Measurements from ENCODE around the gene SDCBP2. TPM values are rescaled to one million over a fixed set of nuclear protein-coding genes. Genes with fewer than 3 reads are reported as not detected.

SDCBP2 gene
- total RNA-seq, 1 donor from 2014 or later: 4.6 TPM

DNA sequence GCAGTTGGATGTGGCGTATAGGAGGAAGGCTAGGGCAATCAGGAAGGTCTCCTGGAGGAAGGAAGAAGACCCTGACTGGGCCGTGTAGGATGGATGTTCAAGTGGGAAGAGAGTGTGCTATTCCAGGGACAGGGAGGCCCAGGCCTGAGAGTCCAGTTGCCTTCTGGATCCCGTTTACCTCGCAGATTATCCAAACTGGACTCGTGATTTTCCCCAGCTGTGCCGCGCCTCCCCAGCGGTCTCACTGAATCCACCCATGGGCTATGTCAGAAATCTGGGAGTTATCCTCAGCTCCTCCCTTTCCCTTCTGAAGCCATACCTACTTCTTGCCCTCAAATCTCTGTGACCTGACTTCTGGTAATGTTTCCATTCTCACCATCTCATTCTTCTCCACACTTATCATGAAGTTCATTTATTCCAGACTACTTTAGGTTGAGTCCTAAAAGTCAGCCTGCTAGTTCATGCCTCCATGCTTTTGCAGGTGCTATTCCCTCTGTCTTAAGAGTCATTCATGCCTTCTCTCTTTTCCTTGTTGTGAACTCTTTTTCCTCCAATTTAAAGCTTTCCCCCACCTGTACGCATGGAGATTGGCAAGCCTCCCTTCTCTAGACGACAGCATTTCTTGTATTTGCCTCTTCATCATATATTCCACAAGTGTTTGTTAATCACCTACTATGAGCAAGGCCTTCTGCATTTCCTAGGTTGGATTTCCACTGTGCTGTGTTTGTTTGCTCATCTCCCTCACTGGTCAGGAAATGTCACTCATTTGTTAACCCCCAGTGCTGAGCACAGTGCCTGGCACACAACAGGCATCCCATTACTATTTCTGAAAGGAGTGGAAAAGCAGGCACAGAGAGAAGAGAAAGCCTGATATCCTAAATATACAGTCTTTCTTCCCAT lies 2.7 kb downstream of the SDCBP2 start:
- H3K27ac ChIP-seq (ENCODE audit: low read depth, low read length): peak overlapping the region; percentile 99
- H3K4me1 ChIP-seq (ENCODE audit: insufficient read depth, low read length): peaks cover 48% of the 10 kb centered on the region
- no peak for FAIRE-seq
- H3K27me3 ChIP-seq (ENCODE audit: insufficient read depth, low read length): no peaks in the 10 kb centered on the region
- DNase-seq (ENCODE audit: low read depth): no peak
- H3K36me3 ChIP-seq (ENCODE audit: insufficient read depth, low read length): no peaks in the 10 kb centered on the region
- H3K9me3 Mint-ChIP-seq (ENCODE audit: unreplicated experiment): no peaks in the 10 kb centered on the region
- no peak overlapping the region for H3K4me3 Mint-ChIP-seq (ENCODE audit: unreplicated experiment)
- H3K4me1 Mint-ChIP-seq (ENCODE audit: low read depth, unreplicated experiment): peaks cover 14% of the 10 kb centered on the region
- peaks cover 48% of the 10 kb centered on the region for H4K20me1 ChIP-seq (ENCODE audit: insufficient read depth, low read length)
- H3K27me3 Mint-ChIP-seq (ENCODE audit: low read depth, unreplicated experiment): no peaks in the 10 kb centered on the region
- H3K36me3 Mint-ChIP-seq (ENCODE audit: low read depth, unreplicated experiment): peaks cover 5% of the 10 kb centered on the region
- H2AFZ ChIP-seq (ENCODE audit: low read depth, low read length): no peak overlapping the region
- peak overlapping the region; percentile 95 for H3K4me2 ChIP-seq (ENCODE audit: low read length)
- H3K27ac Mint-ChIP-seq (ENCODE audit: unreplicated experiment): no peak overlapping the region
- TF ChIP-seq, protein P1, sequence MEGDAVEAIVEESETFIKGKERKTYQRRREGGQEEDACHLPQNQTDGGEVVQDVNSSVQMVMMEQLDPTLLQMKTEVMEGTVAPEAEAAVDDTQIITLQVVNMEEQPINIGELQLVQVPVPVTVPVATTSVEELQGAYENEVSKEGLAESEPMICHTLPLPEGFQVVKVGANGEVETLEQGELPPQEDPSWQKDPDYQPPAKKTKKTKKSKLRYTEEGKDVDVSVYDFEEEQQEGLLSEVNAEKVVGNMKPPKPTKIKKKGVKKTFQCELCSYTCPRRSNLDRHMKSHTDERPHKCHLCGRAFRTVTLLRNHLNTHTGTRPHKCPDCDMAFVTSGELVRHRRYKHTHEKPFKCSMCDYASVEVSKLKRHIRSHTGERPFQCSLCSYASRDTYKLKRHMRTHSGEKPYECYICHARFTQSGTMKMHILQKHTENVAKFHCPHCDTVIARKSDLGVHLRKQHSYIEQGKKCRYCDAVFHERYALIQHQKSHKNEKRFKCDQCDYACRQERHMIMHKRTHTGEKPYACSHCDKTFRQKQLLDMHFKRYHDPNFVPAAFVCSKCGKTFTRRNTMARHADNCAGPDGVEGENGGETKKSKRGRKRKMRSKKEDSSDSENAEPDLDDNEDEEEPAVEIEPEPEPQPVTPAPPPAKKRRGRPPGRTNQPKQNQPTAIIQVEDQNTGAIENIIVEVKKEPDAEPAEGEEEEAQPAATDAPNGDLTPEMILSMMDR (IDR thresholded peaks at IDR 0.05; ENCODE audit: insufficient read depth, low read depth, low read length): no peak
- TF ChIP-seq EZH2 (IDR thresholded peaks at IDR 0.05; ENCODE audit: insufficient read depth, low read length): no peak
- H3K4me3 ChIP-seq (ENCODE audit: insufficient read depth, low read depth, low read length): peak overlapping the region; percentile 86
- peaks cover 60% of the 10 kb centered on the region for H3K79me2 ChIP-seq (ENCODE audit: insufficient read depth, low read length)
- H3K9ac ChIP-seq (ENCODE audit: low read length): peak overlapping the region; percentile 99
- H3K9me3 ChIP-seq (ENCODE audit: insufficient read depth, low read depth, low read length): no peaks in the 10 kb centered on the region

DNA sequence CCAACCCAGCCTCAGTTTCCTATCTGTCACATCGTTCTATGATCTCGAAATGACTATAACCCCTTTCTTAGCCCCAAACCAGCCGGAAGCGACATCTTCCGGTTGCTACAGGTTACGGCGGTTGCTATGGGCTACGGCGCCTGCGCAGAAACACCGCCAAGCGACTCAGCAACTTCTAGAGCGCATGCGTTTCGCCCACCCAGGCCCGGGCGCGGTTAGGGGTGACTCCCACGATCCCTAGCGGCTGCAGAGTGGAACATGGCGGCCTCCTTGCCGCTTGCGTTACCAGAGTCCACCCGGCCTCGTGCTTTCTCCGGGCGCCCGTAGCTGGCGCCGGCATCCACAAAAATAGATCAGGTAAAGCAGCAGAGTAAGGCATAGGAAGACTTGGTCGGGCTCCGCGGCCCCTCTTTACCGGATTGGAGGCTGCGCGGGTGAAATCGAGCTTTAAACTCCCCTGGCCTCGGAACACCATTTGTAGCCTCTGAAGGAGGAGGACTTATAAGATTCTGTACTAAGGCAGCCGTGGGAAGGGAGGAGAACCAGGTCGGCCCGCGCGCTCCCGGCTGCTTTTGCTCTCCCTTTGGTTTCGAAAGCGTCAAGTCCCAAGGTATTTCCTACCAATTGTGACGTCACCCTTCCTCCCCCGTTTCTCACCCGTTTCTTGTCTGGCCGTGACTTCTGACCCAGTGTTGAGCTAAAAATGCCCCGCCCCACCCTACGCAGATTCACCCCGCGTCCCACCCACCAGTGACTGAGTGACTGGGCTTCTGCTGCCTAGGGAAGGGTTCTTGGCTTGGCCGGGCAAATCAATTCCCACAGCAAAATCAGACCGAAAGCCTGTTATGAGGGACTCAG lies 3.5 kb downstream of the SDCBP2 start:
- no peaks in the 10 kb centered on the region for H3K27me3 Mint-ChIP-seq (ENCODE audit: low read depth, unreplicated experiment)
- no peaks in the 10 kb centered on the region for H3K9me3 Mint-ChIP-seq (ENCODE audit: unreplicated experiment)
- H3K79me2 ChIP-seq (ENCODE audit: insufficient read depth, low read length): peaks cover 51% of the 10 kb centered on the region
- no peak for FAIRE-seq
- peaks cover 2% of the 10 kb centered on the region for H3K36me3 Mint-ChIP-seq (ENCODE audit: low read depth, unreplicated experiment)
- peaks cover 48% of the 10 kb centered on the region for H3K4me1 ChIP-seq (ENCODE audit: insufficient read depth, low read length)
- H3K4me2 ChIP-seq (ENCODE audit: low read length): peak overlapping the region; percentile 95
- H3K27me3 ChIP-seq (ENCODE audit: insufficient read depth, low read length): no peaks in the 10 kb centered on the region
- peak overlapping the region; percentile 77 for H2AFZ ChIP-seq (ENCODE audit: low read depth, low read length)
- no peak overlapping the region for H3K4me3 Mint-ChIP-seq (ENCODE audit: unreplicated experiment)
- H3K9ac ChIP-seq (ENCODE audit: low read length): peak overlapping the region; percentile 99
- no peak overlapping the region for H3K27ac Mint-ChIP-seq (ENCODE audit: unreplicated experiment)
- peak; percentile 92 for DNase-seq (ENCODE audit: low read depth)
- H3K4me1 Mint-ChIP-seq (ENCODE audit: low read depth, unreplicated experiment): peaks cover 14% of the 10 kb centered on the region
- peaks cover 39% of the 10 kb centered on the region for H4K20me1 ChIP-seq (ENCODE audit: insufficient read depth, low read length)
- H3K4me3 ChIP-seq (ENCODE audit: insufficient read depth, low read depth, low read length): peak overlapping the region; percentile 86
- peak overlapping the region; percentile 99 for H3K27ac ChIP-seq (ENCODE audit: low read depth, low read length)
- H3K9me3 ChIP-seq (ENCODE audit: insufficient read depth, low read depth, low read length): no peaks in the 10 kb centered on the region
- no peaks in the 10 kb centered on the region for H3K36me3 ChIP-seq (ENCODE audit: insufficient read depth, low read length)
- no peak for TF ChIP-seq EZH2 (IDR thresholded peaks at IDR 0.05; ENCODE audit: insufficient read depth, low read length)

DNA sequence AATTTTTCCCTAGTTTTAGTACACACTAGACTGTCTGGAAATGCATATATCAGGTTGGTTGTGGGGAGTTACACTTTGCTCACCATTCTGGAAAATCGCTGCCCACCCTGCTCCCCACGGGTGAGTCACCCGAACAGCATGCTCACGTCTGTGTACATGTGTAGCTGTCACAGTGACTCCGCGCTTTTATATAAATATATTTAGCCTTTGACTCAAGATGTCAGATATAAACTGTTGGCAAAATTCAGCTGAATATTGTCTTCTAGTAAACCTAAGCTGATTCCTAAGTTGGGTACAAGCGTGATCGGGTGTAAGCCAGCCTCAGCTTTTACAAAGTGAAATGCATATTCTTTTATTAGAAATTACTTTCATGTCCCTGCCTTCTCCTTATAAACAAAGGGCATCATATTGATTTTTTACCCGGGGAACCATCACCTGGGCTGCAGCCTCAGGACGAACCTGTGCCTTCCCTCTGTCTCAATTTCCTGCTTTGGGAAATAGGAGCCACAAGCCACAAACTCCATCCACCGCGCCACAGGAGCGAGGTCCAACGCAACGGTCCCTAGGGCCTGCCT lies 4.3 kb downstream of the SDCBP2 start:
- Mint-ChIP-seq H3K27ac (ENCODE audit: unreplicated experiment) (no peak overlapping the region), H3K4me3 (ENCODE audit: unreplicated experiment) (no peak overlapping the region), H3K36me3 (ENCODE audit: low read depth, unreplicated experiment) (peaks cover 2% of the 10 kb centered on the region), H3K9me3 (ENCODE audit: unreplicated experiment) (no peaks in the 10 kb centered on the region), H3K27me3 (ENCODE audit: low read depth, unreplicated experiment) (no peaks in the 10 kb centered on the region), H3K4me1 (ENCODE audit: low read depth, unreplicated experiment) (peaks cover 14% of the 10 kb centered on the region)
- FAIRE-seq: no peak
- peaks cover 48% of the 10 kb centered on the region for H3K4me1 ChIP-seq (ENCODE audit: insufficient read depth, low read length)
- peak overlapping the region; percentile 99 for H3K27ac ChIP-seq (ENCODE audit: low read depth, low read length)
- peaks cover 45% of the 10 kb centered on the region for H3K79me2 ChIP-seq (ENCODE audit: insufficient read depth, low read length)
- DNase-seq (ENCODE audit: low read depth): peak; percentile 73
- no peaks in the 10 kb centered on the region for H3K9me3 ChIP-seq (ENCODE audit: insufficient read depth, low read depth, low read length)
- peak overlapping the region; percentile 99 for H3K9ac ChIP-seq (ENCODE audit: low read length)
- no peaks in the 10 kb centered on the region for H3K27me3 ChIP-seq (ENCODE audit: insufficient read depth, low read length)
- H3K36me3 ChIP-seq (ENCODE audit: insufficient read depth, low read length): no peaks in the 10 kb centered on the region
- H4K20me1 ChIP-seq (ENCODE audit: insufficient read depth, low read length): peaks cover 34% of the 10 kb centered on the region
- H3K4me3 ChIP-seq (ENCODE audit: insufficient read depth, low read depth, low read length): peak overlapping the region; percentile 86
- peak overlapping the region; percentile 77 for H2AFZ ChIP-seq (ENCODE audit: low read depth, low read length)
- TF ChIP-seq, protein P1 (IDR thresholded peaks at IDR 0.05; ENCODE audit: insufficient read depth, low read depth, low read length): no peak
- peak overlapping the region; percentile 95 for H3K4me2 ChIP-seq (ENCODE audit: low read length)

All from astrocyte (in vitro differentiated cells and primary cell).